ENCODE results near the gene ZNF438. TPM values are rescaled to one million over a fixed set of nuclear protein-coding genes. Genes with fewer than 3 reads are reported as not detected.

Gene ZNF438
- polyA plus RNA-seq (2013, experiment 1 of 4), result 4.5 TPM
- polyA plus RNA-seq (2013, experiment 2 of 4), result 4.6 TPM
- polyA plus RNA-seq (2013, experiment 3 of 4), result 4.8 TPM
- 4.4 TPM for polyA plus RNA-seq (2013, experiment 4 of 4)

- peak within 1 kb of the TSS; percentile 70 for H3K4me3 ChIP-seq (ENCODE audit: insufficient read depth, low read depth, low read length)
- no peaks in the 10 kb centered on the region for H3K9me3 ChIP-seq (ENCODE audit: control insufficient read depth, low read length)
- H3K36me3 ChIP-seq (ENCODE audit: control insufficient read depth, insufficient read depth, low read length), result no peaks in the 10 kb centered on the region
- H3K27me3 ChIP-seq (ENCODE audit: control insufficient read depth, insufficient read depth, low read length, poor library complexity, severe bottlenecking), result peaks cover 16% of the 10 kb centered on the region
- H3K4me1 ChIP-seq (ENCODE audit: control insufficient read depth, insufficient read depth, low read length), result peaks cover 10% of the 10 kb centered on the region
- 0% methylated on average over 66 of the region's 66 CpGs for WGBS, 2 experiments
- peak within 1 kb of the TSS; percentile 95 for H3K27ac ChIP-seq (ENCODE audit: insufficient read depth, low read depth, low read length, poor library complexity, severe bottlenecking)
Measured at GRCh38 chr10:31031558-31032257, at the start of gene ZNF438. TSS of gene ZNF438 (minus strand) at chr10:31031865. CDS start at chr10:30877034, 154,831 bp downstream.

GRCh38 chr10:31076610-31076988, 44.9 kb upstream of the ZNF438 start:
- Histone ChIP-seq H3K36me3 (ENCODE audit: control insufficient read depth, insufficient read depth, low read length) (no peaks in the 10 kb centered on the region), H3K9me3 (ENCODE audit: control insufficient read depth, low read length) (no peaks in the 10 kb centered on the region), H3K27me3 (ENCODE audit: control insufficient read depth, insufficient read depth, low read length, poor library complexity, severe bottlenecking) (no peaks in the 10 kb centered on the region), H3K4me3 (ENCODE audit: insufficient read depth, low read depth, low read length) (no peak overlapping the region), H3K4me1 (ENCODE audit: control insufficient read depth, insufficient read depth, low read length) (peaks cover 6% of the 10 kb centered on the region), H3K27ac (ENCODE audit: insufficient read depth, low read depth, low read length, poor library complexity, severe bottlenecking) (no peak overlapping the region)
- WGBS, 2 experiments, result 95 to 99% methylated on average over 5 to 6 of the region's 6 CpGs

GRCh38 chr10:31075881-31076609, 44.4 kb upstream of the ZNF438 start:
- Histone ChIP-seq H3K36me3 (ENCODE audit: control insufficient read depth, insufficient read depth, low read length) (no peaks in the 10 kb centered on the region), H3K27me3 (ENCODE audit: control insufficient read depth, insufficient read depth, low read length, poor library complexity, severe bottlenecking) (no peaks in the 10 kb centered on the region), H3K4me1 (ENCODE audit: control insufficient read depth, insufficient read depth, low read length) (peaks cover 6% of the 10 kb centered on the region), H3K9me3 (ENCODE audit: control insufficient read depth, low read length) (no peaks in the 10 kb centered on the region), H3K27ac (ENCODE audit: insufficient read depth, low read depth, low read length, poor library complexity, severe bottlenecking) (no peak overlapping the region), H3K4me3 (ENCODE audit: insufficient read depth, low read depth, low read length) (no peak overlapping the region)
- 95 to 99% methylated on average over 3 of the region's 3 CpGs for WGBS, 2 experiments

- Histone ChIP-seq H3K4me3 (ENCODE audit: insufficient read depth, low read depth, low read length) (no peak overlapping the region), H3K4me1 (ENCODE audit: control insufficient read depth, insufficient read depth, low read length) (peaks cover 6% of the 10 kb centered on the region), H3K27me3 (ENCODE audit: control insufficient read depth, insufficient read depth, low read length, poor library complexity, severe bottlenecking) (no peaks in the 10 kb centered on the region), H3K36me3 (ENCODE audit: control insufficient read depth, insufficient read depth, low read length) (no peaks in the 10 kb centered on the region), H3K9me3 (ENCODE audit: control insufficient read depth, low read length) (no peaks in the 10 kb centered on the region), H3K27ac (ENCODE audit: insufficient read depth, low read depth, low read length, poor library complexity, severe bottlenecking) (no peak overlapping the region)
- WGBS, 2 experiments, result 92 to 94% methylated on average over 4 of the region's 4 CpGs
Measured at GRCh38 chr10:31075434-31075833, 43.8 kb upstream of the ZNF438 start.

GRCh38 chr10:31074722-31075086, 43.0 kb upstream of the ZNF438 start:
- Histone ChIP-seq H3K27me3 (ENCODE audit: control insufficient read depth, insufficient read depth, low read length, poor library complexity, severe bottlenecking) (no peaks in the 10 kb centered on the region), H3K4me3 (ENCODE audit: insufficient read depth, low read depth, low read length) (no peak overlapping the region), H3K9me3 (ENCODE audit: control insufficient read depth, low read length) (no peaks in the 10 kb centered on the region), H3K27ac (ENCODE audit: insufficient read depth, low read depth, low read length, poor library complexity, severe bottlenecking) (no peak overlapping the region), H3K4me1 (ENCODE audit: control insufficient read depth, insufficient read depth, low read length) (peaks cover 7% of the 10 kb centered on the region), H3K36me3 (ENCODE audit: control insufficient read depth, insufficient read depth, low read length) (no peaks in the 10 kb centered on the region)
- 81 to 84% methylated on average over 5 of the region's 5 CpGs for WGBS, 2 experiments

- H3K4me3 ChIP-seq (ENCODE audit: insufficient read depth, low read depth, low read length), result no peak overlapping the region
- H3K36me3 ChIP-seq (ENCODE audit: control insufficient read depth, insufficient read depth, low read length), result no peaks in the 10 kb centered on the region
- no peaks in the 10 kb centered on the region for H3K27me3 ChIP-seq (ENCODE audit: control insufficient read depth, insufficient read depth, low read length, poor library complexity, severe bottlenecking)
- H3K9me3 ChIP-seq (ENCODE audit: control insufficient read depth, low read length), result no peaks in the 10 kb centered on the region
- no peak overlapping the region for H3K27ac ChIP-seq (ENCODE audit: insufficient read depth, low read depth, low read length, poor library complexity, severe bottlenecking)
- 82 to 84% methylated on average over 4 to 5 of the region's 5 CpGs for WGBS, 2 experiments
- peaks cover 11% of the 10 kb centered on the region for H3K4me1 ChIP-seq (ENCODE audit: control insufficient read depth, insufficient read depth, low read length)
Measured at GRCh38 chr10:31073996-31074721, 42.5 kb upstream of the ZNF438 start.

GRCh38 chr10:31073211-31073610, 41.5 kb upstream of the ZNF438 start:
- Histone ChIP-seq H3K9me3 (ENCODE audit: control insufficient read depth, low read length) (no peaks in the 10 kb centered on the region), H3K36me3 (ENCODE audit: control insufficient read depth, insufficient read depth, low read length) (no peaks in the 10 kb centered on the region), H3K27me3 (ENCODE audit: control insufficient read depth, insufficient read depth, low read length, poor library complexity, severe bottlenecking) (no peaks in the 10 kb centered on the region), H3K4me1 (ENCODE audit: control insufficient read depth, insufficient read depth, low read length) (peaks cover 11% of the 10 kb centered on the region), H3K27ac (ENCODE audit: insufficient read depth, low read depth, low read length, poor library complexity, severe bottlenecking) (no peak overlapping the region), H3K4me3 (ENCODE audit: insufficient read depth, low read depth, low read length) (no peak overlapping the region)
- 67 to 79% methylated on average over 5 of the region's 5 CpGs for WGBS, 2 experiments

GRCh38 chr10:31072451-31072850, 40.8 kb upstream of the ZNF438 start:
- Histone ChIP-seq H3K4me1 (ENCODE audit: control insufficient read depth, insufficient read depth, low read length) (peaks cover 11% of the 10 kb centered on the region), H3K27me3 (ENCODE audit: control insufficient read depth, insufficient read depth, low read length, poor library complexity, severe bottlenecking) (no peaks in the 10 kb centered on the region), H3K9me3 (ENCODE audit: control insufficient read depth, low read length) (no peaks in the 10 kb centered on the region), H3K27ac (ENCODE audit: insufficient read depth, low read depth, low read length, poor library complexity, severe bottlenecking) (no peak overlapping the region), H3K36me3 (ENCODE audit: control insufficient read depth, insufficient read depth, low read length) (no peaks in the 10 kb centered on the region), H3K4me3 (ENCODE audit: insufficient read depth, low read depth, low read length) (no peak overlapping the region)
- WGBS, 2 experiments, result 95 to 97% methylated on average over 2 of the region's 2 CpGs

- H3K9me3 ChIP-seq (ENCODE audit: control insufficient read depth, low read length), result no peaks in the 10 kb centered on the region
- H3K4me1 ChIP-seq (ENCODE audit: control insufficient read depth, insufficient read depth, low read length), result peaks cover 11% of the 10 kb centered on the region
- H3K4me3 ChIP-seq (ENCODE audit: insufficient read depth, low read depth, low read length), result no peak overlapping the region
- 87 to 91% methylated on average over 6 of the region's 6 CpGs for WGBS, 2 experiments
- H3K36me3 ChIP-seq (ENCODE audit: control insufficient read depth, insufficient read depth, low read length), result no peaks in the 10 kb centered on the region
- H3K27me3 ChIP-seq (ENCODE audit: control insufficient read depth, insufficient read depth, low read length, poor library complexity, severe bottlenecking), result no peaks in the 10 kb centered on the region
- H3K27ac ChIP-seq (ENCODE audit: insufficient read depth, low read depth, low read length, poor library complexity, severe bottlenecking), result no peak overlapping the region
Measured at GRCh38 chr10:31071232-31072005, 39.8 kb upstream of the ZNF438 start.
